ENCODE measurements around the gene MCOLN3.
"Not testable (repeated sequence)": the region's sequence is repeated elsewhere in the genome, so short reads cannot be mapped to it uniquely, and the experiment has no call there.

Gene MCOLN3

GRCh38 chr1:84991097-84991920, 57.0 kb downstream of the MCOLN3 start:
- no peak for DNase-seq (ENCODE audit: low read depth in 2 of 2)

- DNase-seq (ENCODE audit: low read depth in 2 of 2) = no peak
Measured at GRCh38 chr1:84988588-84988987, 59.7 kb downstream of the MCOLN3 start.

GRCh38 chr1:84986561-84986960, 61.7 kb downstream of the MCOLN3 start:
- DNase-seq (ENCODE audit: low read depth in 2 of 2) = not testable (repeated sequence)

- no peak for DNase-seq (ENCODE audit: low read depth in 2 of 2)
Measured at GRCh38 chr1:84985365-84985764, 62.9 kb downstream of the MCOLN3 start.

- DNase-seq (ENCODE audit: low read depth in 2 of 2) = no peak
Measured at GRCh38 chr1:84982395-84982794, 65.9 kb downstream of the MCOLN3 start.

DNA sequence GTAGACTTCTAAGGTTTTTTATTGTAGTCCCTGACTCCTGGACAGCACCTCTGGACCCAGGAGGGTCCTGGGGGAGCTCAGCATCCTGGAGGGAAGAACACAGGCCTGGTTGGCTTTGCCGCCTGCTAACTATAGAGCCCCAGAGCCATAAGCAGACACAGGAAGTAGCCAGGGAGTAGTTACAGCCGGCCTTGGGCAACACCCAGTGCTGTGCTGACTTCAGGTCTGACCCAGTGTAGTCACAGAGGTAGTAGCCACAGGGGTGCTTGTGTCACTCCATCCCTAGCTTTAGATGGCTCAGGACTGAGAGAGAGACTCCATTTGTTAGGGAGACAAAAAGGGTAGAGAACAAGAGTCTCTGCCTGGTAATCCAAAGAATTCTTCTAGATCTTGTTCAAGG, 73.3 kb downstream of the MCOLN3 start:
- DNase-seq (ENCODE audit: low read depth in 2 of 2) = no peak

DNA sequence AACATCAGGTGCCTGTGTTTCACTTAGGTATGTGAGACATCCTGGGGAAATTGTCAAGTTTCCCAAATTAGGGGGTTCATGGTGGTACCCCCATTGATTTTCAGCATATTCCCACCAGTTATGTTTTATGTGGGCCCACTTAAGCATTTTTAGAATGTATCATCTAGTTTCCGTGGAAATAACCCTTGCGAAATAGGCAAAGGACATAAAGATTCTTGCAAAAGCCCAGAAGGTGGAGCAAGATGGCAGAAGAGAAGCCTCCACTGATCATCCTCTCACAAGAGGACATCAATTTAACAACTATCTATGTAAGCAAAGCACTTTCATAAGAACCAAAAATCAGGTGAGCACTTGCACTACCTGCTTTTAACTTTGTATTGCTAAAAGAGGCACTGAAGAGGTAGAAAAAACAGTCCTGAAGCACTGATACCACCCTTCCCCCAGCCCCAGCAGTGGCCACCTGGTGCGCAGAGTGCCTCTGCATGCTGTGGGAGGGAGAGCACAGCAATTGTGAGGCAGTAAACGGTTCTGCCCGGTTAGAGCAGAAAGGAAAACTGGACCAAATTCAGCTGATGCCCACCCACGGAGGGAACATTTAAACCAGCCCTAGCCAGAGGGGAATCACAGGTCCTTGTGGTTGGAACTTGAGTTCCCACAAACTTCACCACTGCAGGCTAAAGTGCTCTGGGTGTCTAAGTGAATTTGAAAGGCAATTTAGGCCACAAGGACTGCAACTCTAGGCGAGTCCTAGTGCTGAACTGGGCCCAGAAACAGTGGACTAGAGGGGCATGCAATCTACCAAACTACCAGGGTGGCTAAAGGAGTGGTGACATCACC, 74.6 kb downstream of the MCOLN3 start:
- DNase-seq (ENCODE audit: low read depth in 2 of 2) = no peak

- DNase-seq (ENCODE audit: low read depth in 2 of 2) = no peak
Measured at GRCh38 chr1:84972377-84972987, 75.8 kb downstream of the MCOLN3 start.

DNA sequence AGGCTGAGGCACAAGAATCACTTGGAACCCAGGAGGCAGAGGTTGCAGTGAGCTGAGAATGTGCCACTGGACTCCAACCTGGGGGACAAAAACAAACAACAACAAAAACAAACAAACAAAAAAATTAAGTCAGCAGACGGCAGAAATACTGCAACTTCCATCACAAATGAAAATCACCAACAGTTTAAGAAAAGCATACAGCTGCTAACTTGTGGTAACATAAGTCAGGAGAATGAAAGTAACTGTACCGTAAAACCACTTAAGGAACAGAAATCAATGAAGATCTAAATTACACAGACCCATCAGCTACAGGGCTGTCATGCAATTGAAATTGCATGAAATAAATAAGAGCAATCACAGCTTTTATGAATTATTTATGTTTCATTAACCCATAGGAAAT, 76.3 kb downstream of the MCOLN3 start:
- no peak for DNase-seq (ENCODE audit: low read depth in 2 of 2)

GRCh38 chr1:84969489-84970250, 78.6 kb downstream of the MCOLN3 start:
- DNase-seq (ENCODE audit: low read depth in 2 of 2) = no peak

DNA sequence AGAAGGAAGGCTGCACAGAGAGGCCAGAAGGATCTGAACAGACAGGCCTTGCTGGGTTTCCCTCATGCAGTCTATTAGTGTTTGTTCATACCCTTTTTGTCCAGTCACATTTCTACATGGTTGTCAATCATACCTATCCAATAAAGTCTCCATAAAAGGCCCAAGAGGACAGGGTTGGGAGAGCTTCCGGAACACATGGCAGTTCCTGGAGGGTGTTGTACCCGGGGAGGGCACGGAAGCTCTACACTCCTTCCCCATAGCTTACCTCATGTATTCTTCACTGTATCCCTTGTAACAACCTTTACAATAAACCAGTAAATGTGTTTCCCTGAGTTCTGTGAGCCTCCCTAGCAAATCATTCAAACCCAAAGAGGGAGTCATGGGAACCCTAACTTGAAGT, 79.4 kb downstream of the MCOLN3 start:
- no peak for DNase-seq (ENCODE audit: low read depth in 2 of 2)

GRCh38 chr1:84968101-84968500, 80.2 kb downstream of the MCOLN3 start:
- no peak for DNase-seq (ENCODE audit: low read depth in 2 of 2)
